GM12892 (cell line): Measurements from ENCODE around the gene CAMK1D.

ENCODE experiments used
- POLR2A ChIP-seq: IDR thresholded peaks from 2 replicates; pipeline ENCODE4 v1.6.1; 2011; ENCODE audit warnings: low read depth, low read length, control low read depth
- POLR2AphosphoS5 ChIP-seq: IDR thresholded peaks from 2 replicates; pipeline ENCODE4 v1.6.1; 2011; ENCODE audit warnings: low read depth, low read length, control low read depth
- TAF1 ChIP-seq: IDR thresholded peaks from 2 replicates; pipeline ENCODE4 v1.6.1; 2011; ENCODE audit warnings: low read depth, mild to moderate bottlenecking, control low read depth, low read length, borderline replicate concordance

DNA sequence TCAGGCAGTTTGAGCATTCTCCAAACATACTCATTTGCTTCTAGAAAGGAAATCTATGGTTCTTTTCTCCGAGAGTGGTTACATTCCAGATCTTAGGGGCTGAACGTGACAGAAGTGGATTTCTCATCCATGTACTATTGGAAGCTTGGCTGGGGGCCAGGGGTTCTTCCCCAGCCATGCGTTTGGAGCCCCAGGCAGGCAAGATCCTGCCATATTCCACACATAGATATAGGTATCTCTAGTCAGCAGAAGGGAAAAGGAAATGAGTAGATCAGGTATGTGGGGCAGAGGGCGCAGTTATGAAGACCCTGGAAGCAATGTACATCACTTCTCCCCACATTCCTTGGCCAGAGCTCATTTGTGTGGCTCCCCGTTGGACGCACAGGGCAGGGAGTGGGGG is 352.3 kb downstream of the CAMK1D start:
- TF ChIP-seq TAF1: no peak
- TF ChIP-seq POLR2A: no peak
- no peak for TF ChIP-seq POLR2AphosphoS5
